Fibroblast of lung (primary cell): ENCODE measurements around the gene EZH1.

Experiments used
- CTCF ChIP-seq, 2 donors: IDR thresholded peaks in 1 of 2; conservative IDR thresholded peaks in 1 of 2; 1 replicate in 1 of 2; 2 replicates in 1 of 2; pipeline ENCODE4 v1.5.1; 2011 to 2012; ENCODE audit warnings: low read length in 2 of 2, control low read depth in 1 of 2, inconsistent platforms in 1 of 2, low read depth in 1 of 2, mild to moderate bottlenecking in 1 of 2
- EZH2 ChIP-seq: IDR thresholded peaks from 2 replicates; pipeline ENCODE4 v1.5.1; 2012; ENCODE audit warnings: low read length, control low read depth, mild to moderate bottlenecking; ENCODE audit errors: missing control alignments

DNA sequence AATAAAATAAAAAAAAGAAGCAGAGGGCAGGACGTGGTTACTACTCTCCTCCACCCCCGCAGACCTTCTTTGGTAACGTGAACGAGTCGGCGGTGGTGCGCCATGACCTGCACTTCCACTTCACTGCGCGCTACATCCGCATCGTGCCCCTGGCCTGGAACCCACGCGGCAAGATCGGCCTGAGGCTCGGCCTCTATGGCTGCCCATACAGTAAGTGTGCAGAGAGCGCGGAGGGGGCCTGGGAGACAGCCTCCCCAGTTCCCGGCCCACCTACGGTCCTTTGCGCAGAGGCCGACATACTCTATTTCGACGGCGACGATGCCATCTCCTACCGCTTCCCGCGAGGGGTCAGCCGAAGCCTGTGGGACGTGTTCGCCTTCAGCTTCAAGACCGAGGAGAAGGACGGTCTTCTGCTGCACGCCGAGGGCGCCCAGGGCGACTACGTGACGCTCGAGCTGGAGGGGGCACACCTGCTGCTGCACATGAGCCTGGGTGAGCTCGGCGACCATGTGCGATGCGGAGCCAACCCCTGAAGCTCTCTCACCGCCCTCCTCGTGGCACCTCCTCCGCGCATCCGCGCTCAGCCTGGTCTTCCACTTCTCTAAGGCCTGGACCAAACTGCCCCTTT lies 59.8 kb downstream of the EZH1 start:
- TF ChIP-seq CTCF (conservative IDR thresholded peaks at IDR 0.05 in 1 of 2, IDR thresholded peaks at IDR 0.05 in 1 of 2; ENCODE audit: low read depth in 1 of 2, low read length in 2 of 2) (no peak), EZH2 (no peak)
